Thyroid gland (tissue), 4 donors: Measurements from ENCODE around the gene CRBN. TPM values are rescaled to one million over a fixed set of nuclear protein-coding genes. Genes with fewer than 3 reads are reported as not detected.

Source experiments
- DNase-seq, 2 donors: peaks; one replicate each; pipeline ENCODE4 v3.0.0-alpha.2; 2019
- H3K27ac ChIP-seq, 3 donors: fragments of 200-600 bp; sonication (generic); 1 replicate in 2 of 3; 2 replicates in 1 of 3; pipeline ENCODE4 v1.5.1; 2016 to 2019; ENCODE audit warnings: mild to moderate bottlenecking in 1 of 3, moderate library complexity in 1 of 3
- H3K27me3 ChIP-seq: fragments of 200-600 bp; sonication (generic); one replicate; pipeline ENCODE4 v1.5.1; 2019
- H3K36me3 ChIP-seq, 2 donors: fragments of 200-600 bp; sonication (generic); one replicate each; pipeline ENCODE4 v1.5.1; 2016 to 2019
- H3K4me1 ChIP-seq, 2 donors: fragments of 200-600 bp; sonication (generic); one replicate each; pipeline ENCODE4 v1.5.1; 2017 to 2019
- H3K4me3 ChIP-seq, 3 donors: fragments of 200-600 bp; sonication (generic); replicated peaks in 1 of 3; 1 replicate in 2 of 3; 2 replicates in 1 of 3; pipeline ENCODE4 v1.5.1; 2016; ENCODE audit warnings: mild to moderate bottlenecking in 1 of 3
- H3K9me3 ChIP-seq: fragments of 200-600 bp; sonication (generic); one replicate; pipeline ENCODE4 v1.5.1; 2017
- POLR2A ChIP-seq, 2 donors: fragments of 450-650 bp; IDR thresholded peaks; one replicate each; pipeline ENCODE4 v1.6.1; 2017; ENCODE audit warnings: antibody characterized with exemption in 2 of 2, mild to moderate bottlenecking in 2 of 2, moderate library complexity in 1 of 2
- WGBS, 2 donors: methylation state at CpG; one replicate each; pipeline ENCODE4 v1.1.5; 2017; 5-methylcytosine and 5-hydroxymethylcytosine counted together
- intact Hi-C: fragments of 100-400 bp; cut with DNase I; formaldehyde crosslinking; loops from one replicate; pipeline ENCODE4 v1.15.1; 2023
- small RNA-seq: library from RNA; depleted of rRNA; stranded (forward); fragments of <200 nt; gene quantifications from one replicate; pipeline ENCODE3, GENCODE V24; 2016
- total RNA-seq, 4 donors: library from RNA; depleted of rRNA; stranded (reverse); fragments of >200 nt; gene quantifications; one replicate each; pipeline ENCODE4 v1.2.3, GENCODE V29; 2016
- TF ChIP-seq, protein P1 (sequence below), 6 experiments: fragments of 200-600 bp in 3 of 6; fragments of 450-650 bp in 3 of 6; sonication (generic) in 3 of 6; IDR thresholded peaks; one replicate each; pipeline ENCODE4 v1.5.1; 2016 to 2019; ENCODE audit warnings: antibody characterized with exemption in 6 of 6, mild to moderate bottlenecking in 2 of 6, inconsistent platforms in 1 of 6, moderate library complexity in 1 of 6

Gene CRBN
- total RNA-seq, 4 donors from 2014 or later, result 74.3 to 138 (median 91.4) TPM

DNA sequence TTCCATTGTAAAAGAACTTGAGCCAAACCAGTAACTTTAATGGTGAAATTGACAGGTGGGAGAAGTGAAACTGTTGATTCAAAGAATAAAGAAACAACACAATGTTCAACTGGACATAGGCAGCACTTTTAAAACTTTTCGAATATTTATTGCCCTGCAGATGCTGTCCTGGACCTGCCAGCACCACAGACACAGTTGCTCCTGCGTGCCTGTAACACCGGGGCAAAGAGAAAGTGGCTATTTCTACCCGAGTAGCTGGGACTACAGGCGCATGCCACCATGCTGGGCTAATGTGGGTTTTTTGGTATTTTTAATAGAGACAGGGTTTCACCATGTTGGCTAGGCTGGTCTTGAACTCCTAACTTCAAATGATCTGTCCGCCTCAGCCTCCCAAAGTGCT is 76.7 kb downstream of the CRBN start:
- Histone ChIP-seq H3K36me3 (no peaks in the 10 kb centered on the region), H3K9me3 (no peaks in the 10 kb centered on the region), H3K4me3 (no peak overlapping the region), H3K4me1 (peaks cover 6 to 7% of the 10 kb centered on the region in 2 donors), H3K27ac (no peak overlapping the region), H3K27me3 (no peaks in the 10 kb centered on the region)
- WGBS, 2 donors, result 93 to 95% methylated on average over 6 of the region's 6 CpGs
- TF ChIP-seq, protein P1, sequence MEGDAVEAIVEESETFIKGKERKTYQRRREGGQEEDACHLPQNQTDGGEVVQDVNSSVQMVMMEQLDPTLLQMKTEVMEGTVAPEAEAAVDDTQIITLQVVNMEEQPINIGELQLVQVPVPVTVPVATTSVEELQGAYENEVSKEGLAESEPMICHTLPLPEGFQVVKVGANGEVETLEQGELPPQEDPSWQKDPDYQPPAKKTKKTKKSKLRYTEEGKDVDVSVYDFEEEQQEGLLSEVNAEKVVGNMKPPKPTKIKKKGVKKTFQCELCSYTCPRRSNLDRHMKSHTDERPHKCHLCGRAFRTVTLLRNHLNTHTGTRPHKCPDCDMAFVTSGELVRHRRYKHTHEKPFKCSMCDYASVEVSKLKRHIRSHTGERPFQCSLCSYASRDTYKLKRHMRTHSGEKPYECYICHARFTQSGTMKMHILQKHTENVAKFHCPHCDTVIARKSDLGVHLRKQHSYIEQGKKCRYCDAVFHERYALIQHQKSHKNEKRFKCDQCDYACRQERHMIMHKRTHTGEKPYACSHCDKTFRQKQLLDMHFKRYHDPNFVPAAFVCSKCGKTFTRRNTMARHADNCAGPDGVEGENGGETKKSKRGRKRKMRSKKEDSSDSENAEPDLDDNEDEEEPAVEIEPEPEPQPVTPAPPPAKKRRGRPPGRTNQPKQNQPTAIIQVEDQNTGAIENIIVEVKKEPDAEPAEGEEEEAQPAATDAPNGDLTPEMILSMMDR (IDR thresholded peaks at IDR 0.05), result no peak
- no peak for TF ChIP-seq POLR2A (IDR thresholded peaks at IDR 0.05)
- intact Hi-C loops, result no loop called here
- no peak for DNase-seq

DNA sequence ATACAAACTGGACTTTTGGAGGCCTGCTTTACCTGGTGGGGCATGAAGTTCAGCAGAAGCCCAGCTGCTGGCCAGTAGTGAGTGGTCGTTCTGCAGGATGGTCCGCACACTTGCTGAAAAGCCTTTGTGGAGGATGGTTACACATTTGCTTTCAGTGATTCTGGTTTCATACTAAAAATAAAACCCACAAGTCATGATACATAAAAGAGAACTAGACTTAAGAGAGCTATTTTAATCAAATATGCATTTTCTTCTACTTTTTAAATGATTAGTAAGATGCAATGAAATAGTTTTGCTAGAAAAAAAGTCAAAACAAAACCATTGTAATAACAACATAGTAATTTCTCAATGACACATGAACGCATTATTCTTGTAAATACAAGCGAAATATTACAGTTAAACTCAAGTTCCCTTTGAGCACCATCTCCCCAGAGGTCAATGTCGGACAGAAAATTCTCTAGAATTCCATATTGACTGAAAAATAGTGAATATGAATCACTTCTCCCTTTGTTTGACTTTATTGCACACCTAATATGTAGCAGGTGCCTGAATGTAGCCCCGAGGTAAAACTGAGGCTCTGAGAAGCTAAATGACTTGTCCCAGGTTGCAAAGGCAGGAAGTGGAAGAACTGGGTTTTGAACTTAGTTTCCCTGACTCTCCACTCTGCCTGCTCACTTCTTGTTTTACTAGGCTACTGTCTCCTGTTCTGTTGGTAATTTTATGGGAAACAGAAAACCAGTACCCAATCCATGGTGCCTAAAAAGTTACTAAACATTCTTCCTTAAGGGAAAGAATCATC is 77.6 kb downstream of the CRBN start:
- intact Hi-C loops, result no loop called here
- DNase-seq, result no peak
- Histone ChIP-seq H3K4me1 (peaks cover 6 to 7% of the 10 kb centered on the region in 2 donors), H3K36me3 (no peaks in the 10 kb centered on the region), H3K27ac (no peak overlapping the region), H3K9me3 (no peaks in the 10 kb centered on the region), H3K27me3 (no peaks in the 10 kb centered on the region), H3K4me3 (no peak overlapping the region)
- 76 to 87% methylated on average over 6 of the region's 6 CpGs for WGBS, 2 donors
- TF ChIP-seq POLR2A (IDR thresholded peaks at IDR 0.05), result no peak
- TF ChIP-seq, protein P1 (IDR thresholded peaks at IDR 0.05), result no peak

Small RNA genes within 50 kb of the gene (small RNA-seq; reads per million reads assigned to genes)
- not detected for gene RF00416

Other genes starting within 250 kb of the CRBN start
- 1 to 10 TPM in 1 of 4 donors, not detected in 3; 1.6 TPM for gene IL5RA, start 69.3 kb downstream of the CRBN start, total RNA-seq
- 10 to 100 TPM; 19.2 to 41.5 (median 28.2) TPM for gene TRNT1, start 52.8 kb downstream of the CRBN start, total RNA-seq